H1 (cell line): ENCODE data around the gene BSPRY. TPM values are rescaled to one million over a fixed set of nuclear protein-coding genes. Genes with fewer than 3 reads are reported as not detected.

Source experiments
- CTCF ChIA-PET: fragments of 300-600 bp; sonication (Branson Sonifier 250); formaldehyde crosslinking; loops from one replicate; lab custom pipeline; 2021; ENCODE audit not compliant: partially characterized antibody; lab: Charles Lee
- POLR2A ChIA-PET: fragments of 300-600 bp; sonication (Branson Sonifier 250); formaldehyde crosslinking; loops from one replicate; lab custom pipeline; 2021; ENCODE audit warnings: inconsistent platforms; ENCODE audit not compliant: partially characterized antibody; lab: Charles Lee
- DNase-seq, 2 experiments: peaks; one replicate each; pipeline versions ENCODE4 v3.0.0 to v3.0.0-alpha.2; 2010 to 2022; ENCODE audit warnings: low spot score in 2 of 2, low read depth in 1 of 2, mixed read lengths in 1 of 2
- FAIRE-seq: peaks from 2 replicates; lab custom pipeline; 2011; peaks lifted over from hg19 to GRCh38; lab: Jason Lieb, UNC
- H2AFZ ChIP-seq: 2 replicates; pipeline ENCODE4 v1.8.1; 2012; ENCODE audit warnings: low read length, inconsistent platforms
- H2AK5ac ChIP-seq: 2 replicates; pipeline ENCODE4 v1.6.1; 2013; ENCODE audit warnings: low read depth, low read length
- H2BK120ac ChIP-seq: replicated peaks from 2 replicates; pipeline ENCODE3; 2013; ENCODE audit warnings: low read depth, low read length, inconsistent platforms
- H2BK12ac ChIP-seq: 2 replicates; pipeline ENCODE4 v1.6.1; 2013; ENCODE audit warnings: low read depth, low read length
- H2BK15ac ChIP-seq: 2 replicates; pipeline ENCODE4 v1.6.1; 2013; ENCODE audit warnings: low read length
- H2BK20ac ChIP-seq: 2 replicates; pipeline ENCODE4 v1.6.1; 2013; ENCODE audit warnings: low read length
- H2BK5ac ChIP-seq: 2 replicates; pipeline ENCODE4 v1.6.1; 2013; ENCODE audit warnings: low read depth, low read length
- H3K14ac ChIP-seq: 2 replicates; pipeline ENCODE4 v1.6.1; 2013; ENCODE audit warnings: inconsistent platforms; ENCODE audit not compliant: insufficient read length
- H3K18ac ChIP-seq: 2 replicates; pipeline ENCODE4 v1.6.1; 2013; ENCODE audit warnings: low read length; ENCODE audit errors: extremely low read depth
- H3K23ac ChIP-seq: 2 replicates; pipeline ENCODE4 v1.6.1; 2013; ENCODE audit warnings: inconsistent platforms; ENCODE audit not compliant: insufficient read length
- H3K23me2 ChIP-seq: 2 replicates; pipeline ENCODE4 v1.6.1; 2013; ENCODE audit warnings: low read depth, low read length
- H3K27ac ChIP-seq: 2 replicates; pipeline ENCODE4 v1.6.1; 2011; ENCODE audit warnings: low read depth, low read length, inconsistent platforms
- H3K27me3 ChIP-seq, 4 experiments: replicated peaks in 1 of 4; 1 replicate in 1 of 4; 2 replicates in 3 of 4; pipeline versions ENCODE4 v1.6.1 to v1.8.1; 2011 to 2013; ENCODE audit warnings: low read length in 3 of 4, mild to moderate bottlenecking in 3 of 4, inconsistent platforms in 2 of 4, mixed read lengths in 2 of 4, moderate library complexity in 1 of 4; ENCODE audit not compliant: control insufficient read depth in 3 of 4, insufficient read depth in 3 of 4; ENCODE audit errors: extremely low read depth in 1 of 4
- H3K36me3 ChIP-seq, 4 experiments: 2 replicates each; pipeline versions ENCODE4 v1.6.1 to v1.8.1; 2011 to 2013; ENCODE audit warnings: mild to moderate bottlenecking in 4 of 4, low read length in 3 of 4, moderate library complexity in 2 of 4, control low read depth in 1 of 4, inconsistent platforms in 1 of 4; ENCODE audit not compliant: insufficient read depth in 4 of 4, control insufficient read depth in 2 of 4
- H3K4ac ChIP-seq: replicated peaks from 2 replicates; pipeline ENCODE3; 2013; ENCODE audit warnings: low read length, low read depth, mixed read lengths, inconsistent platforms; ENCODE audit not compliant: insufficient read length
- H3K4me1 ChIP-seq, 4 experiments: replicated peaks in 1 of 4; 1 replicate in 1 of 4; 2 replicates in 3 of 4; pipeline versions ENCODE4 v1.6.1 to v1.8.1; 2011 to 2013; ENCODE audit warnings: low read length in 3 of 4, inconsistent platforms in 2 of 4, mixed read lengths in 1 of 4; ENCODE audit not compliant: insufficient read depth in 4 of 4, control insufficient read depth in 3 of 4
- H3K4me2 ChIP-seq, 2 experiments: 2 replicates each; pipeline versions ENCODE4 v1.6.1 to v1.8.1; 2011 to 2013; ENCODE audit warnings: low read depth in 2 of 2, low read length in 2 of 2, control low read depth in 1 of 2, inconsistent platforms in 1 of 2, mild to moderate bottlenecking in 1 of 2; ENCODE audit not compliant: insufficient read depth in 1 of 2
- H3K4me3 ChIP-seq, 4 experiments: fragments of 200-600, 300-600 bp in 1 of 4; sonication (generic), shearing (Covaris generic), sonication (Bioruptor Twin) in 1 of 4; 2 replicates each; pipeline versions ENCODE4 v1.5.1 to v1.8.1; 2011 to 2016; ENCODE audit warnings: low read length in 4 of 4, low read depth in 3 of 4, control low read depth in 2 of 4, inconsistent platforms in 2 of 4, mild to moderate bottlenecking in 2 of 4, mixed read lengths in 1 of 4, moderate library complexity in 1 of 4; ENCODE audit not compliant: insufficient read depth in 2 of 4; ENCODE audit errors: extremely low read depth in 1 of 4
- H3K56ac ChIP-seq: replicated peaks from 2 replicates; pipeline ENCODE3; 2013; ENCODE audit warnings: low read depth, mild to moderate bottlenecking, mixed read lengths, low read length, inconsistent platforms; ENCODE audit not compliant: insufficient read length
- H3K79me1 ChIP-seq: 2 replicates; pipeline ENCODE4 v1.6.1; 2013; ENCODE audit warnings: low read depth, low read length, control low read depth
- H3K79me2 ChIP-seq, 2 experiments: 2 replicates each; pipeline versions ENCODE4 v1.6.1 to v1.8.1; 2012 to 2013; ENCODE audit warnings: low read length in 2 of 2, mild to moderate bottlenecking in 2 of 2, inconsistent platforms in 1 of 2; ENCODE audit not compliant: insufficient read depth in 2 of 2, control insufficient read depth in 1 of 2
- H3K9ac ChIP-seq, 4 experiments: replicated peaks in 1 of 4; 1 replicate in 1 of 4; 2 replicates in 3 of 4; pipeline versions ENCODE4 v1.6.1 to v1.8.1; 2011 to 2013; ENCODE audit warnings: low read depth in 3 of 4, low read length in 3 of 4, control low read depth in 2 of 4, mild to moderate bottlenecking in 2 of 4, moderate library complexity in 2 of 4, inconsistent platforms in 1 of 4; ENCODE audit errors: extremely low read depth in 1 of 4
- H3K9me3 ChIP-seq, 2 experiments: 2 replicates each; pipeline versions ENCODE4 v1.6.1 to v1.8.1; 2012 to 2013; ENCODE audit warnings: mild to moderate bottlenecking in 2 of 2, moderate library complexity in 2 of 2, control low read depth in 1 of 2, inconsistent platforms in 1 of 2, low read depth in 1 of 2, low read length in 1 of 2, mixed read lengths in 1 of 2; ENCODE audit not compliant: insufficient read depth in 2 of 2
- H4K20me1 ChIP-seq, 2 experiments: replicated peaks in 1 of 2; 2 replicates each; pipeline versions ENCODE3 to v1.8.1; 2011 to 2013; ENCODE audit warnings: inconsistent platforms in 2 of 2, low read length in 2 of 2, mild to moderate bottlenecking in 1 of 2; ENCODE audit not compliant: insufficient read depth in 2 of 2, control insufficient read depth in 1 of 2
- H4K5ac ChIP-seq: 2 replicates; pipeline ENCODE4 v1.6.1; 2013; ENCODE audit warnings: low read length, low read depth, mixed read lengths, inconsistent platforms; ENCODE audit not compliant: insufficient read length
- H4K8ac ChIP-seq: 2 replicates; pipeline ENCODE4 v1.8.0; 2013; ENCODE audit warnings: mild to moderate bottlenecking, moderate library complexity, low read length, inconsistent platforms; ENCODE audit not compliant: insufficient read depth; ENCODE audit errors: extremely low read depth
- H4K91ac ChIP-seq: replicated peaks from 2 replicates; pipeline ENCODE3; 2013; ENCODE audit warnings: low read length, mixed read lengths, inconsistent platforms; ENCODE audit not compliant: insufficient read length
- ASH2L ChIP-seq: fragments of 200-600, 300-600 bp; sonication (generic); IDR thresholded peaks from one replicate; pipeline ENCODE4 v1.7.1; 2017; ENCODE audit warnings: low read length
- CHD2 ChIP-seq: IDR thresholded peaks from 2 replicates; pipeline ENCODE4 v1.6.1; 2012; ENCODE audit warnings: low read length, improper control_type of control experiment
- CREB1 ChIP-seq: IDR thresholded peaks from 2 replicates; pipeline ENCODE4 v1.6.1; 2012; ENCODE audit warnings: inconsistent platforms
- CTBP2 ChIP-seq: IDR thresholded peaks from 2 replicates; pipeline ENCODE4 v1.7.0; 2011; ENCODE audit warnings: borderline replicate concordance, mild to moderate bottlenecking, moderate library complexity, mixed read lengths, low read length; ENCODE audit not compliant: insufficient read depth, insufficient read length
- GTF2F1 ChIP-seq: IDR thresholded peaks from 2 replicates; pipeline ENCODE4 v1.6.1; 2012; ENCODE audit warnings: low read depth, low read length, improper control_type of control experiment, borderline replicate concordance
- HDAC2 ChIP-seq, 2 experiments: fragments of 300-600 bp in 1 of 2; sonication (generic) in 1 of 2; IDR thresholded peaks; 2 replicates each; pipeline ENCODE4 v1.6.1; 2011 to 2012; ENCODE audit warnings: low read depth in 2 of 2, low read length in 2 of 2, mild to moderate bottlenecking in 2 of 2, moderate library complexity in 2 of 2, borderline replicate concordance in 1 of 2, inconsistent platforms in 1 of 2
- RBBP5 ChIP-seq: IDR thresholded peaks from 2 replicates; pipeline ENCODE4 v1.7.1; 2012; ENCODE audit warnings: low read depth, mild to moderate bottlenecking, inconsistent platforms, low read length, moderate library complexity, borderline replicate concordance
- SP4 ChIP-seq: IDR thresholded peaks from 2 replicates; pipeline ENCODE4 v1.6.1; 2012; ENCODE audit warnings: low read length, inconsistent platforms
- TEAD4 ChIP-seq: IDR thresholded peaks from 2 replicates; pipeline ENCODE4 v1.6.1; 2012; ENCODE audit warnings: low read depth, low read length, inconsistent platforms, mixed read lengths
- ZNF274 ChIP-seq: IDR thresholded peaks from 2 replicates; pipeline ENCODE4 v1.7.0; 2012; ENCODE audit warnings: low read length, borderline replicate concordance; ENCODE audit errors: extremely low read depth
- WGBS, 2 experiments: shearing (Covaris generic) in 1 of 2; methylation state at CpG; one replicate each; pipeline versions ENCODE4 v1.1.6 to v1.1.7; 2013 to 2015; ENCODE audit warnings: low lambda C conversion rate in 2 of 2, mixed read lengths in 2 of 2, inconsistent platforms in 1 of 2, low coverage in 1 of 2, missing lambda C conversion rate in 1 of 2; ENCODE audit not compliant: insufficient replicate concordance in 2 of 2, insufficient coverage in 1 of 2, insufficient read length in 1 of 2; ENCODE audit errors: extremely low coverage in 1 of 2, missing lambda C conversion rate in 1 of 2; 5-methylcytosine and 5-hydroxymethylcytosine counted together
- polyA plus RNA-seq, 7 experiments: library from polyadenylated mRNA; depleted of rRNA in 3 of 7; stranded (reverse) in 5 of 7; unstranded in 2 of 7; fragments of >200 nt in 5 of 7; fragments of 200-250 nt in 2 of 7; gene quantifications; 1 replicate in 5 of 7; 2 replicates in 1 of 7; 4 replicates in 1 of 7; pipeline versions ENCODE4 v1.2.1 to v1.2.3, GENCODE V29; 2011 to 2013; ENCODE audit warnings: missing spikeins in 2 of 7, mixed read lengths in 2 of 7
- total RNA-seq: library from RNA; stranded (reverse); fragmentation: NEBNext Ultra II Directional; extraction: Animal tissue kit (Norgen Biotek cat#: 25700); gene quantifications from 2 replicates; pipeline ENCODE4 v1.2.1, GENCODE V29; 2021

BSPRY gene
- total and polyA plus RNA-seq, 2 of the 8 experiments (the other 6 are each of a cell fraction or from before 2014, with no cell fraction given), result 5.5 to 10.9 TPM

GRCh38 chr9:113393281-113393680, 43.9 kb downstream of the BSPRY start:
- Histone ChIP-seq H3K27ac (no peak overlapping the region), H2BK5ac (no peak overlapping the region), H3K4me3 (no peak overlapping the region), H2BK12ac (no peak overlapping the region), H4K91ac (no peak overlapping the region), H4K5ac (no peak overlapping the region), H3K36me3 (peaks cover 0 to 9% (median 4%) of the 10 kb centered on the region in 4 experiments; a peak in 5 of 8 replicates), H2BK20ac (no peak overlapping the region), H4K8ac (no peak overlapping the region), H2AK5ac (no peak overlapping the region), H3K9me3 (no peaks in the 10 kb centered on the region), H3K79me2 (no peaks in the 10 kb centered on the region), H3K9ac (no peak overlapping the region), H3K4ac (no peak overlapping the region), H3K23ac (no peak overlapping the region), H2BK120ac (no peak overlapping the region), H3K4me1 (no peaks in the 10 kb centered on the region), H2BK15ac (no peak overlapping the region), H3K18ac (no peak overlapping the region), H3K14ac (no peak overlapping the region), H4K20me1 (peaks cover 0 to 2% of the 10 kb centered on the region in 2 experiments), H3K4me2 (no peak overlapping the region), H2AFZ (no peak overlapping the region), H3K79me1 (no peaks in the 10 kb centered on the region), H3K23me2 (no peaks in the 10 kb centered on the region), H3K56ac (no peak overlapping the region), H3K27me3 (no peaks in the 10 kb centered on the region)
- ChIA-PET CTCF (interaction anchor here (1.1 to 1.4 kb wide), 3 partner anchors 12 to 262 kb away, joined by 3 to 4 read pairs (median 3); no protein-coding TSS in a partner anchor), POLR2A (no interaction called here)
- WGBS, 2 experiments, result 95% methylated on average over 7 of the region's 7 CpGs; no CpG with 5 or more reads in 1 of the 2 experiments
- TF ChIP-seq CTBP2 (no peak), CREB1 (no peak), TEAD4 (no peak), GTF2F1 (no peak), SP4 (no peak), ASH2L (no peak), HDAC2 (IDR thresholded peaks at IDR 0.05; ENCODE audit: borderline replicate concordance in 1 of 2, low read depth in 2 of 2, low read length in 2 of 2) (no peak), ZNF274 (no peak), RBBP5 (no peak), CHD2 (no peak)
- no peak for FAIRE-seq
- DNase-seq, result no peak
